NCI-H1105 (cell line): ENCODE results near the gene CD74.

Experiments used
- DNase-seq: peaks from one replicate; lab custom pipeline; 2025; lab: John Stamatoyannopoulos, UW

Gene CD74

DNA sequence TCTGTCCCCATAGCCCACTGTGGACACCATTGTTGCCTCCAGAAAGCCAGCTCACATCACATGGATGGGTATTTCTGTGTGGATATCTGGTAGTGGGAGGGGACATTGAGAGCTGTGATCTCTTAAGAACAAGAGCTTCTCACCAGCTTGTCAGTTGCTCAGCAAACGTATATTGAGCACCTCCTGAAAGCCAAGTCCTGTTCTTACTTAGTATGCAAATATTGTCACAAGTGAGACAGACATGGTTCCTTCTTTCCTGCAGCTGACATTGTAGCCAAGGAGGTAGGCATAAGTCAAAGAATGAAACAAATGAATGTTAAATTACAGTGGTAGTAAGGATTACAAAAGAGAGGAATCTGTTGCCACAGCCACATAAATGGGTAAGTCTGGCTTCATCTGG lies 51.4 kb downstream of the CD74 start:
- DNase-seq = no peak

GRCh38 chr5:150358261-150359095 lies 54.2 kb downstream of the CD74 start:
- no peak for DNase-seq

DNA sequence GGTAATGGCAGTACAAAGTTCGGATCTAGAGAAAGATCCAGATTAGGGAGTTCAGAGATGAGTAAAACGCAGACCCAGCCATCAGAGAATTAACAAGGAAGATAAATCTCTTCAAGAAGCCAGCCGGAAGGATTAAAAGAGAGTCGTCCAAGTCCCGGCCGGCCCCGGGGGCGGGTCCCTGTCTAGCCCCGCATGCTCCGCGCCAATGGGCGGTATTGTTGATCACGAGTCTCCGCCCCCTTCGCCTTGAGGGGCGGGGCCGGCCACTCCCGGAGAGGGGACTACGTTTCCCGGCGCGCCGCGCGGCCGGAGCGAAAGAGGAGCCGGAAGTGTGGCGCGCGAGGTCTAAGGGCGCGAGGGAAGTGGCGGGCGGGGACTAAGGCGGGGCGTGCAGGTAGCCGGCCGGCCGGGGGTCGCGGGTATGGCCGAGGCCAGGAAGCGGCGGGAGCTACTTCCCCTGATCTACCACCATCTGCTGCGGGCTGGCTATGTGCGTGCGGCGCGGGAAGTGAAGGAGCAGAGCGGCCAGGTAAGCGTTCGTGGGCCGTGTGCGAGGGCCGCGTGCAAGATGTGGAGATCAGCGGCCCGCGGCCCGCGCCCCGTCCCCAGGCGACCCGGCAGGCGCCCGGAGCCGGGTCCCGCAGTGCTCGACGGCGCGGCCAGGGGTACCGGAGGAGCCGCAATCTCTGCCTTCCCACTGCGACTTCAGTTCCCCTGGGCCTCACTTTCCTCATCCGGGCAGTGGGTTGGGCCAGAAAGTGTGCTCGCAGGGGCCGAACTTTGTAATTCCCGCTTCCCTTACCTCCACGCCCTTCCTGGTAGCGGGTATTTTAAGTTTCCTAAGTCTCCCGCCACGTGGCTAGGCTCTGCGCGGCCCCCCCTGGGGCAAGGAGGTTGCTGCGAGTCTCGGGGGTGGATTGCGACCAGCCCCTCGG lies 55.1 kb downstream of the CD74 start, which contains the start of gene TCOF1:
Gene TCOF1, plus strand, starts transcription at position 372 of the 935 bp plus-strand sequence. Its CDS starts 50 bp downstream, at position 422.
- peak; percentile 83 for DNase-seq

DNA sequence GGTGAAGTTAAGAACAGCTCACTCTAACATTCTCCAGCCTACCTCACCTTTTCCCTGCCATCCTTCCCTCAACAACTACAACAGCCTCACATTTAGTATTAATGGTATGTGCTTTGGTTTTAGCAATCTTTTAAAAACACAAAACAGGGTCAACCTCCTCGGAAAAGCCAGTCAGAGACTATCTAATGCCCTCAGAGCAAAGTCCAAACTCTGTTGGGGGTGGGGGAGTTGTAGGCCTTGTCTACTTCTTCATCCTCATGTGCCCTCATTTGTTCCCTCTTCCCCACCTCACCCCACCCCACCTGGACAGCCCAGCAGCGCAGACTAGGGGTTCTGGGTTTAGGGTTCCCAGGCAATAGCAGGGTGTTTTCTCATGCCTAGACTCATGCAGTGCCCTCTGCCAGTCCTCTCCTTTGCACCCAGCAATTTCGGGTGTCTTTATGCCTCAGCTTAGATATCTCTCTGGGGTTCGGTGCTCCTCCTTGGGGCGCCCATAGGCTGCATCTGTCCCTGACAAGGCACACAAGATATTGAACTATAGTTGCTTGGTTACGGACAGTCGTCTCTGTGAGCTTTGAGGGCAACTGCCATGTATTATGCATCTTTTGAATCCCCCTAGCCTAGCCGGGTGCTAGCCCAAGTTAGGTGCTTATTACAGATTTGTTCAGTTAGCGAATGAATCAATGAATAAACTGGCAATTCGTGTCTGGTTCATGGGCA lies 56.0 kb downstream of the CD74 start:
- DNase-seq = no peak

DNA sequence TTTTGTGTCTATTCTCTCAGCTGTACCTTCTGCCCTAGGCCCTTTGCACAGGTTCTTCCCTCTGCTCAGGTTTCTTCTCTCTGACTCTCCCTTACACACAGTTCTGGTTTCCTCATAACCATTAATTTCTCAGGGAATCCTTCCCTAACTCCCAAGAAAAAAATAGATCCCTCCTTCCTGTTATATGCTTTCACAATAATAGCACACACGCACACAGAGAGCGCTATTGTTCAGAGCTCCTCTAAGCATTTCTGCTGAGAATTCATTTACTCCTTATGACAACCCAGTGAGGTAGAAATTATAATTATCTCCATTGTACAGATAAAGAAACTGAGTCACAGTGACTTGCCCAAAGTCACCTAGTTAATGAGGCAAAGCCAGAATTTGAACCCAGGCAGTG lies 56.9 kb downstream of the CD74 start:
- DNase-seq = no peak

DNA sequence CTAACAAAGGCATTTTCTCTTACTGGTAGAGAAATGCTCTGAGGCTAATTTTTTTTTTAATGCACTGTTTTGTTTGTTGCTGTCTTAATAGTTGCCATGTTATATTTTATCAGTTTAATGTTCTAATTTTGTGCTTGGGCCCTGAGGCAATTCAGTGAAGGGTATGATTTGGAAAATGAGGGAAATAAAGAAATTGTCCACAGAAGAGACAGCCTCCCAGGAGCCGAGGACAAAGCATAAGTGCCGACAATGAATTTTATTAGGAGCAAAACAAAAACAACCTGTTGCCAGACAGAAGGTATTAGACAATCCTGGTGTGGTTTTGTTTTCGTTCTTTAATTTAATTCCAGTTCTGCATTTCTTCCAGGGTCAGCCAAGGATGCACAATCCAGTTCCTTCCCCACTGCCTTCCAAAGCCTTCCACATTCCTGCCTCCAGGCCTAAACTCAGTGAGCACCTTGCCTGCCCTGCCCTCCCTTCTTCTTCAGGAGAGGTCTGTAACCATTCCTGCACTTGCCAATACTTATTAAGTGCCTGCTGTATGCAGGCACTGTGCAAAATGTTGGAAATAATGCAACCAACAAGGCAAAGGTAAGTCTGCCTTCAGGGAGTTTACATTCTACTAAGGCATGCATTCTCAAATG lies 59.6 kb downstream of the CD74 start:
- DNase-seq = no peak

GRCh38 chr5:150352244-150353031 lies 60.3 kb downstream of the CD74 start:
- no peak for DNase-seq
